PC-9 (cell line): ENCODE measurements around the gene RREB1. TPM values are rescaled to one million over a fixed set of nuclear protein-coding genes. Genes with fewer than 3 reads are reported as not detected.

Experiments used
- BruUV-seq: library from RNA; stranded (reverse); fragments of 400-500 nt; replicated peaks from 2 replicates; lab custom pipeline; 2021; lab: Mats Ljungman, UMichigan
- CTCF ChIA-PET: fragments of 300-600 bp; sonication (Branson Sonifier 250); formaldehyde crosslinking; loops from one replicate; lab custom pipeline; 2022; ENCODE audit warnings: antibody characterized with exemption; lab: Charles Lee
- POLR2A ChIA-PET: fragments of 300-600 bp; sonication (Branson Sonifier 250); formaldehyde crosslinking; loops from one replicate; lab custom pipeline; 2022; ENCODE audit warnings: antibody characterized with exemption; ENCODE audit not compliant: unreplicated experiment; lab: Charles Lee
- DNase-seq, 2 experiments: peaks; one replicate each; pipeline versions ENCODE4 v3.0.0 to v3.0.0-alpha.2; 2015 to 2022; ENCODE audit warnings: mixed read lengths in 1 of 2
- H2AFZ ChIP-seq: fragments of 200-600 bp; sonication (generic); 2 replicates; pipeline ENCODE4 v1.8.1; 2017; ENCODE audit warnings: antibody characterized with exemption
- H3F3A ChIP-seq: fragments of 200-600 bp; sonication (generic); 2 replicates; pipeline ENCODE4 v1.8.1; 2017; ENCODE audit warnings: antibody characterized with exemption, mild to moderate bottlenecking, low read depth; ENCODE audit not compliant: insufficient read depth
- H3K27ac ChIP-seq: fragments of 200-600 bp; sonication (generic); 2 replicates; pipeline ENCODE4 v1.6.1; 2016; ENCODE audit warnings: mixed run types
- H3K27me3 ChIP-seq: fragments of 200-600 bp; sonication (generic); 2 replicates; pipeline ENCODE4 v1.6.1; 2016; ENCODE audit warnings: low read depth, mixed run types; ENCODE audit not compliant: insufficient read depth
- H3K36me3 ChIP-seq: fragments of 200-600 bp; sonication (generic); 2 replicates; pipeline ENCODE4 v1.6.1; 2016; ENCODE audit warnings: low read depth, mixed run types
- H3K4me1 ChIP-seq: fragments of 200-600 bp; sonication (generic); replicated peaks from 2 replicates; pipeline ENCODE4 v1.6.1; 2016; ENCODE audit warnings: mixed run types; ENCODE audit not compliant: insufficient read depth
- H3K4me2 ChIP-seq: fragments of 200-600 bp; sonication (generic); 2 replicates; pipeline ENCODE4 v1.6.1; 2017; ENCODE audit warnings: mixed run types
- H3K4me3 ChIP-seq: fragments of 200-600 bp; sonication (generic); 2 replicates; pipeline ENCODE4 v1.6.1; 2016; ENCODE audit warnings: mixed run types
- H3K79me2 ChIP-seq: fragments of 200-600 bp; sonication (generic); 2 replicates; pipeline ENCODE4 v1.6.1; 2017; ENCODE audit warnings: low read depth, mixed run types
- H3K9me2 ChIP-seq: fragments of 200-600 bp; sonication (generic); 2 replicates; pipeline ENCODE4 v1.8.1; 2017; ENCODE audit warnings: mild to moderate bottlenecking; ENCODE audit not compliant: insufficient read depth
- H3K9me3 ChIP-seq: fragments of 200-600 bp; sonication (generic); 2 replicates; pipeline ENCODE4 v1.8.1; 2016; ENCODE audit warnings: low read depth; ENCODE audit not compliant: insufficient read depth
- H4K20me1 ChIP-seq: fragments of 200-600 bp; sonication (generic); 2 replicates; pipeline ENCODE4 v1.8.1; 2017; ENCODE audit not compliant: insufficient read depth
- EZH2 ChIP-seq: fragments of 200-600 bp; sonication (generic); IDR thresholded peaks from 2 replicates; pipeline ENCODE4 v1.8.0; 2017; ENCODE audit warnings: antibody characterized with exemption, low read depth
- intact Hi-C: fragments of 100-400 bp; cut with micrococcal nuclease; formaldehyde crosslinking; loops from one replicate; pipeline ENCODE4 v1.10.0; 2022; ENCODE audit not compliant: unreplicated experiment
- total RNA-seq: library from RNA; stranded (reverse); gene quantifications from 2 replicates; pipeline ENCODE4 v1.2.3, GENCODE V29; 2021
- TF ChIP-seq, protein P1 (sequence below): fragments of 200-600 bp; sonication (generic); conservative IDR thresholded peaks from 2 replicates; pipeline ENCODE4 v1.6.1; 2017; ENCODE audit warnings: mixed run types, antibody characterized with exemption, mild to moderate bottlenecking, moderate library complexity

The RREB1 gene
- total RNA-seq, 1 experiment from 2014 or later: 38.4 TPM

DNA sequence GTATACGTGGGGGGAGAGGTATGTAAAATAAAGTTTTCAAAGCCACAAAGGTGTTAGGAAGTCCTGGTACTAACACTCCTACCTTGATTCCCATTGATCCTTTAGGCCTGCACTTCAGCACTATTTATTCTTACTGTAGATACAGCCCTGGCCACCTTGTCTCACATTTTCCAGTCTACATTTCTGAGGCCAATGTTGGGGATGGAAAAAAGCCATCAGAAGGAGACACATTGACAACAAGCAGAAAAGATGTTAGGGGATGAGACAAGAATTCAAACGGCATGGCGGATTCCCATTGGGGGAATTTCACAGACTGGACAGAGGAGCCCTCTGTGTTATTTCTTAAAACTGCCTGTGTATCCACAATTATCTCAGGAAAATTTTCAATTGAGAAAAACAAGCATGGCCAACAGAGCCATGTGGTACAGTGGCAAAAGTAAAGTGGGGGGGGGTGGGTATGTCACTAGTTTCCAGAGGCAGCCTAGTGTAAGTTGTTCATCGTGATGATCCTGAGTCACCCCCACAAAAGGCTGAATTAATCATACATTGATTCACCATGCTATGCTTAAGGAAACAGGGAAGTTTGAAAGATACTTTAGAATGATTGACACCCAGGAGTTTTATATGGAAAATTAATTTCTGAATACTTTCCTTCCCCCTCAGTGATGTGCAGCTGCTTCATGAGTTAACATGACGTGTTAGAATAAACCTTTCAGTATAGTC lies 40.5 kb downstream of the RREB1 start:
- no TSS peak for BruUV-seq
- POLR2A ChIA-PET: no interaction called here
- Histone ChIP-seq H3K36me3 (no peaks in the 10 kb centered on the region; the same call in 1 of the 2 replicates), H3K79me2 (peaks cover 94% of the 10 kb centered on the region), H3K4me2 (peak overlapping the region; percentile 10; the same call in 1 of the 2 replicates), H3K27ac (no peak overlapping the region; the same call in 1 of the 2 replicates), H3K9me2 (no peaks in the 10 kb centered on the region), H2AFZ (no peak overlapping the region), H3K9me3 (no peaks in the 10 kb centered on the region), H3K4me3 (no peak overlapping the region), H3F3A (peaks cover 25% of the 10 kb centered on the region; the same call in 1 of the 2 replicates), H3K4me1 (peaks cover 76% of the 10 kb centered on the region), H3K27me3 (no peaks in the 10 kb centered on the region), H4K20me1 (no peaks in the 10 kb centered on the region)
- TF ChIP-seq, protein P1, sequence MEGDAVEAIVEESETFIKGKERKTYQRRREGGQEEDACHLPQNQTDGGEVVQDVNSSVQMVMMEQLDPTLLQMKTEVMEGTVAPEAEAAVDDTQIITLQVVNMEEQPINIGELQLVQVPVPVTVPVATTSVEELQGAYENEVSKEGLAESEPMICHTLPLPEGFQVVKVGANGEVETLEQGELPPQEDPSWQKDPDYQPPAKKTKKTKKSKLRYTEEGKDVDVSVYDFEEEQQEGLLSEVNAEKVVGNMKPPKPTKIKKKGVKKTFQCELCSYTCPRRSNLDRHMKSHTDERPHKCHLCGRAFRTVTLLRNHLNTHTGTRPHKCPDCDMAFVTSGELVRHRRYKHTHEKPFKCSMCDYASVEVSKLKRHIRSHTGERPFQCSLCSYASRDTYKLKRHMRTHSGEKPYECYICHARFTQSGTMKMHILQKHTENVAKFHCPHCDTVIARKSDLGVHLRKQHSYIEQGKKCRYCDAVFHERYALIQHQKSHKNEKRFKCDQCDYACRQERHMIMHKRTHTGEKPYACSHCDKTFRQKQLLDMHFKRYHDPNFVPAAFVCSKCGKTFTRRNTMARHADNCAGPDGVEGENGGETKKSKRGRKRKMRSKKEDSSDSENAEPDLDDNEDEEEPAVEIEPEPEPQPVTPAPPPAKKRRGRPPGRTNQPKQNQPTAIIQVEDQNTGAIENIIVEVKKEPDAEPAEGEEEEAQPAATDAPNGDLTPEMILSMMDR: no peak
- TF ChIP-seq EZH2: no peak
- peak in 1 of 2 experiments; percentile 58 for DNase-seq
- intact Hi-C loops: loop anchor here (5.0 kb wide), 2 partner anchors 326 to 346 kb away; no protein-coding TSS in a partner anchor
- CTCF ChIA-PET: interaction anchor here (0.6 to 0.7 kb wide), 2 partner anchors 9 to 337 kb away, joined by 4 to 5 read pairs; no protein-coding TSS in a partner anchor

DNA sequence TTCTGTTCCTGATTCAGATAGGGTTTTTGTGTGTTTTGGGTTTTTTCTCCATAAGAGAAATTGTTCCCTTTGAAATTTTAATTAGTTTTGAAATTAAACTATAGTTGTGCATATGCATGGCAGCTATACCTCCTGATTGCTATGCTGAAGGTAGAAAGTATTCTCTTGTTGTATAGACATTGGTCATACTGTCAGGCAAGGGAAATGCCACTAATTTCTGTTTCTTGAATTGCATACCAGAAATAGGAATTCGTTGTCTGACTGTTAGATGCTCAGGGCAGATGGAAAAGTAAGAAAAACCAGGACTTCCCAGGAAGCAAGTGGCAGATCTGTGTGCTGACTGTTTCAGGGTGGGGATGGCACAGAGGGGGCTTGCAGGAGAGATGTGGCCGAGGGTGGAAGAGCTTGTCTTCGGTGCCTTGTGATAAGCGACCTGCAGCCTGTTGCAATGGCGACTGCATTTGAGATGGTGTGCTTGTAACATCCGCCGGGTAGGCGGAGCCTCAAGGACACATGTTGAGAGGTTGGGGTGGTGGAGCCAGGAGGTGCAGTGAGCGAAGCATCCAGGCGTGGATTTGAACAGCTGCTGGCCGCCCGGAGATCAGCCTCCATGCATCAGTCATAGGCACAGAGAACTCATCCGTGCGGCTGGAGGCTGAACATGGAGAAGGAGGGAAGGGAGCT lies 42.8 kb downstream of the RREB1 start:
- POLR2A ChIA-PET: no interaction called here
- CTCF ChIA-PET: no interaction called here
- Histone ChIP-seq H3K4me1 (peaks cover 53% of the 10 kb centered on the region), H3K9me2 (no peaks in the 10 kb centered on the region), H3F3A (peaks cover 16% of the 10 kb centered on the region; the same call in 1 of the 2 replicates), H3K4me3 (no peak overlapping the region), H3K4me2 (no peak overlapping the region), H3K9me3 (no peaks in the 10 kb centered on the region), H2AFZ (no peak overlapping the region), H4K20me1 (no peaks in the 10 kb centered on the region), H3K79me2 (peaks cover 96% of the 10 kb centered on the region), H3K27me3 (no peaks in the 10 kb centered on the region), H3K27ac (no peak overlapping the region), H3K36me3 (no peaks in the 10 kb centered on the region; the same call in 1 of the 2 replicates)
- no peak for DNase-seq
- TF ChIP-seq, protein P1: no peak
- TF ChIP-seq EZH2: no peak
- intact Hi-C loops: no loop called here
- no TSS peak for BruUV-seq

- no peaks in the 10 kb centered on the region for H4K20me1 ChIP-seq
- no peak overlapping the region for H3K27ac ChIP-seq
- H3K27me3 ChIP-seq: no peaks in the 10 kb centered on the region
- BruUV-seq: no TSS peak
- peaks cover 98% of the 10 kb centered on the region for H3K79me2 ChIP-seq
- no peak overlapping the region for H2AFZ ChIP-seq
- H3K4me3 ChIP-seq: no peak overlapping the region
- TF ChIP-seq, protein P1: no peak
- no peak for TF ChIP-seq EZH2
- ChIA-PET POLR2A (no interaction called here), CTCF (no interaction called here)
- intact Hi-C loops: no loop called here
- no peaks in the 10 kb centered on the region; the same call in 1 of the 2 replicates for H3K36me3 ChIP-seq
- 0 out of 2 replicates have a peak, but pooled peaks cover 11% of the 10 kb centered on the region for H3F3A ChIP-seq
- H3K4me1 ChIP-seq: peaks cover 48% of the 10 kb centered on the region
- no peak for DNase-seq
- no peak overlapping the region for H3K4me2 ChIP-seq
- H3K9me2 ChIP-seq: no peaks in the 10 kb centered on the region
- H3K9me3 ChIP-seq: no peaks in the 10 kb centered on the region
Measured at GRCh38 chr6:7151381-7151780, 43.6 kb downstream of the RREB1 start.
